NK-92 (cell line): ENCODE measurements around the gene HDAC11.
"Not testable (repeated sequence)": the region's sequence is repeated elsewhere in the genome, so short reads cannot be mapped to it uniquely, and the experiment has no call there.

Experiments used
- DNase-seq: peaks from one replicate; lab custom pipeline; 2025; ENCODE audit not compliant: unreplicated experiment; lab: John Stamatoyannopoulos, UW

HDAC11 gene

GRCh38 chr3:13479582-13480339, at the start of gene HDAC11:
Gene HDAC11 (plus strand): TSS chr3:13480306. CDS start chr3:13480348, 42 bp downstream.
- DNase-seq, result peak; percentile 67

- DNase-seq, result not testable (repeated sequence)
Observed at GRCh38 chr3:13430411-13430875, 49.7 kb upstream of the HDAC11 start.

GRCh38 chr3:13432093-13432492, 48.0 kb upstream of the HDAC11 start:
- DNase-seq, result no peak

GRCh38 chr3:13433912-13434311, 46.2 kb upstream of the HDAC11 start:
- no peak for DNase-seq

- DNase-seq, result not testable (repeated sequence)
Observed at GRCh38 chr3:13436213-13436612, 43.9 kb upstream of the HDAC11 start.

- DNase-seq, result no peak
Observed at GRCh38 chr3:13440204-13440817, 39.8 kb upstream of the HDAC11 start.

- DNase-seq, result not testable (repeated sequence)
Observed at GRCh38 chr3:13442882-13443281, 37.2 kb upstream of the HDAC11 start.

- no peak for DNase-seq
Observed at GRCh38 chr3:13451301-13451673, 28.8 kb upstream of the HDAC11 start.

GRCh38 chr3:13452490-13453335, 27.4 kb upstream of the HDAC11 start:
- no peak for DNase-seq

- no peak for DNase-seq
Observed at GRCh38 chr3:13455644-13456043, 24.5 kb upstream of the HDAC11 start.

GRCh38 chr3:13457593-13457992, 22.5 kb upstream of the HDAC11 start:
- DNase-seq, result no peak

GRCh38 chr3:13459605-13460340, 20.3 kb upstream of the HDAC11 start:
- DNase-seq, result no peak

- DNase-seq, result no peak
Observed at GRCh38 chr3:13460341-13460736, 19.8 kb upstream of the HDAC11 start.

GRCh38 chr3:13461169-13462124, 18.7 kb upstream of the HDAC11 start:
- DNase-seq, result no peak

- DNase-seq, result no peak
Observed at GRCh38 chr3:13462125-13462629, 17.9 kb upstream of the HDAC11 start.

GRCh38 chr3:13462822-13463221, 17.3 kb upstream of the HDAC11 start:
- no peak for DNase-seq

- DNase-seq, result no peak
Observed at GRCh38 chr3:13463618-13464400, 16.3 kb upstream of the HDAC11 start.

GRCh38 chr3:13465236-13465873, 14.8 kb upstream of the HDAC11 start:
- DNase-seq, result no peak
